DOHH2 (cell line): ENCODE results near the gene ASAP2.

ENCODE experiments used
- H3F3A ChIP-seq: fragments of 200-600 bp; sonication (generic), shearing (Covaris generic); 2 replicates; pipeline ENCODE4 v1.6.0; 2016; ENCODE audit warnings: antibody characterized with exemption, mild to moderate bottlenecking; ENCODE audit not compliant: control insufficient read depth, insufficient read depth
- H3K27ac ChIP-seq: fragments of 200-600 bp; sonication (generic); 2 replicates; pipeline ENCODE4 v1.5.1; 2014; ENCODE audit warnings: low read depth, mild to moderate bottlenecking, low read length, moderate library complexity
- H3K27me3 ChIP-seq: fragments of 200-600 bp; sonication (generic); 2 replicates; pipeline ENCODE4 v1.6.1; 2014; ENCODE audit warnings: mild to moderate bottlenecking, low read length, mixed read lengths; ENCODE audit not compliant: control insufficient read depth
- H3K36me3 ChIP-seq: fragments of 200-600 bp; sonication (generic); 2 replicates; pipeline ENCODE4 v1.6.1; 2014; ENCODE audit warnings: mild to moderate bottlenecking, low read length, moderate library complexity, mixed read lengths; ENCODE audit not compliant: control insufficient read depth
- H3K4me1 ChIP-seq: fragments of 200-600 bp; sonication (generic); 2 replicates; pipeline ENCODE4 v1.6.1; 2014; ENCODE audit warnings: mild to moderate bottlenecking, low read length, mixed read lengths; ENCODE audit not compliant: control insufficient read depth
- H3K4me2 ChIP-seq: fragments of 200-600 bp; sonication (generic); 2 replicates; pipeline ENCODE4 v1.6.0; 2014; ENCODE audit warnings: mild to moderate bottlenecking, low read length, moderate library complexity
- H3K4me3 ChIP-seq: fragments of 200-600 bp; sonication (generic); 2 replicates; pipeline ENCODE4 v1.5.1; 2014; ENCODE audit warnings: mild to moderate bottlenecking, low read length, mixed read lengths
- H3K79me2 ChIP-seq: fragments of 200-600 bp; sonication (generic); 2 replicates; pipeline ENCODE4 v1.6.1; 2014; ENCODE audit warnings: mild to moderate bottlenecking, low read length, mixed read lengths; ENCODE audit not compliant: control insufficient read depth
- H3K9me2 ChIP-seq: fragments of 200-600 bp; sonication (generic); replicated peaks from 2 replicates; pipeline ENCODE4 v1.6.1; 2014; ENCODE audit warnings: mild to moderate bottlenecking, low read length, mixed read lengths; ENCODE audit not compliant: control insufficient read depth
- H3K9me3 ChIP-seq: fragments of 200-600 bp; sonication (generic); 2 replicates; pipeline ENCODE4 v1.6.1; 2014; ENCODE audit warnings: antibody characterized with exemption, low read length, mixed read lengths; ENCODE audit not compliant: control insufficient read depth, insufficient read depth
- H4K20me1 ChIP-seq: fragments of 200-600 bp; sonication (generic); 2 replicates; pipeline ENCODE4 v1.6.0; 2014; ENCODE audit warnings: low read depth, mild to moderate bottlenecking, antibody characterized with exemption, low read length, moderate library complexity; ENCODE audit not compliant: control insufficient read depth, insufficient read depth
- EZH2phosphoT487 ChIP-seq: fragments of 200-600 bp; sonication (generic); IDR thresholded peaks from 2 replicates; pipeline ENCODE4 v1.6.1; 2017; ENCODE audit warnings: borderline replicate concordance, mild to moderate bottlenecking, antibody characterized with exemption, low read length, moderate library complexity, mixed read lengths
- TF ChIP-seq, protein P1 (sequence below): fragments of 200-600 bp; sonication (generic); IDR thresholded peaks from one replicate; pipeline ENCODE4 v1.5.1; 2014; ENCODE audit warnings: antibody characterized with exemption, mild to moderate bottlenecking, low read depth, low read length; ENCODE audit not compliant: poor library complexity, severe bottlenecking

ASAP2 gene

DNA sequence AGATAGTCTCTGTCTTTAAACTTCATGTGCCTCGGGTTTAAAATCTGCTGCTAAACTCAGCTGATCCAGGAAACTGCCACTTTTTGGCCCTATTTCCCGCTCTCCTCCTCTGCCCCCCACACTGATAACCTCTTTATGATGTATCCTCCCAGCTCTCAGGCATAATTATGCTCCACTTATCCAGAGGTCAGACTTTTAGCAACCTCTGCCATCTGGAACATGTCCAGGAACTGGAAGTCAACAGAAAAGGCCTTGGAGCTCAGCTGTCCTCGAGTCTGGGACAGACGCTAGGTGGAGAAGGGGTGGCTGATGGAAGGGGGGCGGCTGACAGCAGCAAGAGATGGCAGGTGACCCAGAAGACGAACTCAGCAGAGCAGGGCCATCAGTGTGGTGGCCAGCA lies 41.2 kb downstream of the ASAP2 start:
- H4K20me1 ChIP-seq = no peaks in the 10 kb centered on the region
- H3K4me3 ChIP-seq = no peak overlapping the region
- no peaks in the 10 kb centered on the region for H3F3A ChIP-seq
- TF ChIP-seq, protein P1, sequence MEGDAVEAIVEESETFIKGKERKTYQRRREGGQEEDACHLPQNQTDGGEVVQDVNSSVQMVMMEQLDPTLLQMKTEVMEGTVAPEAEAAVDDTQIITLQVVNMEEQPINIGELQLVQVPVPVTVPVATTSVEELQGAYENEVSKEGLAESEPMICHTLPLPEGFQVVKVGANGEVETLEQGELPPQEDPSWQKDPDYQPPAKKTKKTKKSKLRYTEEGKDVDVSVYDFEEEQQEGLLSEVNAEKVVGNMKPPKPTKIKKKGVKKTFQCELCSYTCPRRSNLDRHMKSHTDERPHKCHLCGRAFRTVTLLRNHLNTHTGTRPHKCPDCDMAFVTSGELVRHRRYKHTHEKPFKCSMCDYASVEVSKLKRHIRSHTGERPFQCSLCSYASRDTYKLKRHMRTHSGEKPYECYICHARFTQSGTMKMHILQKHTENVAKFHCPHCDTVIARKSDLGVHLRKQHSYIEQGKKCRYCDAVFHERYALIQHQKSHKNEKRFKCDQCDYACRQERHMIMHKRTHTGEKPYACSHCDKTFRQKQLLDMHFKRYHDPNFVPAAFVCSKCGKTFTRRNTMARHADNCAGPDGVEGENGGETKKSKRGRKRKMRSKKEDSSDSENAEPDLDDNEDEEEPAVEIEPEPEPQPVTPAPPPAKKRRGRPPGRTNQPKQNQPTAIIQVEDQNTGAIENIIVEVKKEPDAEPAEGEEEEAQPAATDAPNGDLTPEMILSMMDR = no peak
- no peak for TF ChIP-seq EZH2phosphoT487
- H3K9me2 ChIP-seq = no peaks in the 10 kb centered on the region
- H3K9me3 ChIP-seq = no peaks in the 10 kb centered on the region
- peaks cover 4% of the 10 kb centered on the region; the same call in 1 of the 2 replicates for H3K27me3 ChIP-seq
- no peaks in the 10 kb centered on the region for H3K79me2 ChIP-seq
- H3K36me3 ChIP-seq = no peaks in the 10 kb centered on the region
- no peak overlapping the region for H3K27ac ChIP-seq
- H3K4me1 ChIP-seq = no peaks in the 10 kb centered on the region
- no peak overlapping the region for H3K4me2 ChIP-seq

DNA sequence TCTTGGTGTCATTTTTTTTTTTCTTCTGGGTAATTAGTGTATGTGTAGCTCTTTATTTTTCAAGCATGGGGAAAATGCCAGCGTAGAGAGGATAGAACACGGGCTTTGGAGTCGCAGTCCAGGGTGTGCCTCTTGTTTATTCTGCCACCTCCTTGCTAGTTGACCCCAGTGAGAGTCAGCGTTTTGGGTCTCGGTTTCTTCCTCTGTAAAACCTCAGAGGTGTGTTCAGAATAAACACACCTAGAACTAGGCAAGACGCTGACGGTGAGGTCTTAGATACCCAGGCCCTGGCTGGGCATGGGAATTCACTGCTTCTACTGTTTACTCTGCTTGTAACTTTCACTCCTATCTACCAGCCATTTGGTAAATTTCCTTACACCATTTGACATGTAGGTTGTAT lies 41.8 kb downstream of the ASAP2 start:
- H3K9me3 ChIP-seq = no peaks in the 10 kb centered on the region
- H3F3A ChIP-seq = no peaks in the 10 kb centered on the region
- H4K20me1 ChIP-seq = no peaks in the 10 kb centered on the region
- no peaks in the 10 kb centered on the region for H3K4me1 ChIP-seq
- H3K9me2 ChIP-seq = no peaks in the 10 kb centered on the region
- no peak overlapping the region for H3K4me2 ChIP-seq
- no peak for TF ChIP-seq EZH2phosphoT487
- TF ChIP-seq, protein P1 = no peak
- no peak overlapping the region for H3K27ac ChIP-seq
- no peaks in the 10 kb centered on the region for H3K79me2 ChIP-seq
- H3K27me3 ChIP-seq = peaks cover 4% of the 10 kb centered on the region; the same call in 1 of the 2 replicates
- H3K36me3 ChIP-seq = no peaks in the 10 kb centered on the region
- H3K4me3 ChIP-seq = no peak overlapping the region

DNA sequence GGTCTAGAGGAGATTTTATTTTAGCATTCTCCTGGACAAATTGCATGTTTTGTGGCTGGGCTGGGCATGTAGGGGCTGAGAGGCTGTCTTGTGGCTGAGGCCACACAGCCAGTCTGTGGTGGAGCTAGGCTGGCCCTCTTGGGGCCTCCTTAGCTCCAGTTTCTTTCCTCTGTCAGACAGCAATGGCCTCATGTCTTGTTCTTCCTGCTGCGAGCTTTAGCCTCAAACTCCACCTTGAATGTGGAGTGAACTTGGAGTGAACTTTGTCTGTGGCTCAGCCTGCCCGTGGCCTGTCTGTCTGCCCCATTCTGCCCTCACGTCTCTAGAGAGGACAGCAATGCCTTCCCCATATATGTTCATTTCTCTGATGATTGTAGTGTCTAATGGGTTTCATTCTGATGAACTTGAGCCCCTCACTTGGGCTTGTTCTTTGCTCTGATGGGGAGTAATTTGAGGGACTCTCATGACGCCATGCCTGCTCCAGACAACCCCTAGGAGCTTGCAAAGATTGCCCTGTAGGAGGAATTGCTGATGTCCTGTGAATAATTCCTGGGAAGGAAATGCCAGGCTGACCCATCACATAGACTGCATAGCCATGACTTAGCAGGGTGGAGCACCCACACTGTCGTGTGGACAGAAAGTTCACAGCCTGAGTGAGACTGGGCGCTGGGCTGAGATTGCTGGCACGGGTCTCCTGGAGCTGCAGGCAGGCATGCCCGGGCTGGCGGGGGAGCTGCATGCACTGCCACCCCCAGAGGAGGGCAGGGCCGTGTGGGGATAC lies 42.6 kb downstream of the ASAP2 start:
- Histone ChIP-seq H3K36me3 (no peaks in the 10 kb centered on the region), H3K4me1 (no peaks in the 10 kb centered on the region), H3K9me3 (no peaks in the 10 kb centered on the region), H3F3A (no peaks in the 10 kb centered on the region), H3K9me2 (no peaks in the 10 kb centered on the region), H3K4me3 (no peak overlapping the region), H3K79me2 (no peaks in the 10 kb centered on the region), H4K20me1 (no peaks in the 10 kb centered on the region), H3K27ac (no peak overlapping the region), H3K27me3 (peaks cover 4% of the 10 kb centered on the region; the same call in 1 of the 2 replicates), H3K4me2 (no peak overlapping the region)
- TF ChIP-seq, protein P1 = no peak
- no peak for TF ChIP-seq EZH2phosphoT487
